Measurements from ENCODE around the gene CDK16.

CDK16 gene

DNA sequence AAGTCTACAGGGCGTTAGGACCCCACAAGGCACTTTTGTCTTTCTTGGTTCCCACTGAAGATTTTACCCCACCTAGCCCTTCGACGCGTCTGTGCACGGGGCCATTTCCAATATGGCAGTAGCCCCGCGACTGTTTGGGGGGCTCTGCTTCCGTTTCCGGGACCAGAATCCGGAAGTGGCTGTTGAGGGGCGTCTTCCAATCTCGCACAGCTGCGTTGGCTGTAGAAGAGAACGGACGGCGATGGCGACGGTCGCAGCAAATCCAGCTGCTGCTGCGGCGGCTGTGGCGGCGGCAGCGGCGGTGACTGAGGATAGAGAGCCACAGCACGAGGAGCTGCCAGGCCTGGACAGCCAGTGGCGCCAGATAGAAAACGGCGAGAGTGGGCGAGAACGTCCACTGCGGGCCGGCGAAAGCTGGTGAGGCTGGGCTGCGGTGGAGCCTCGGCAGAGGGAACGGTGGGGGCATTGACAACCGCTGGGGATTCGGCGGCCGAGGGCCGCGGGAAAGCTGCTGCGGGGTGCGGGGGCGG lies 14.4 kb downstream of the CDK16 start, which contains the start of gene USP11:
Gene USP11, plus strand, starts transcription at position 207 of the 530 bp plus-strand sequence. Its CDS starts 35 bp downstream, at position 242.
- TF ChIP-seq, protein P1, sequence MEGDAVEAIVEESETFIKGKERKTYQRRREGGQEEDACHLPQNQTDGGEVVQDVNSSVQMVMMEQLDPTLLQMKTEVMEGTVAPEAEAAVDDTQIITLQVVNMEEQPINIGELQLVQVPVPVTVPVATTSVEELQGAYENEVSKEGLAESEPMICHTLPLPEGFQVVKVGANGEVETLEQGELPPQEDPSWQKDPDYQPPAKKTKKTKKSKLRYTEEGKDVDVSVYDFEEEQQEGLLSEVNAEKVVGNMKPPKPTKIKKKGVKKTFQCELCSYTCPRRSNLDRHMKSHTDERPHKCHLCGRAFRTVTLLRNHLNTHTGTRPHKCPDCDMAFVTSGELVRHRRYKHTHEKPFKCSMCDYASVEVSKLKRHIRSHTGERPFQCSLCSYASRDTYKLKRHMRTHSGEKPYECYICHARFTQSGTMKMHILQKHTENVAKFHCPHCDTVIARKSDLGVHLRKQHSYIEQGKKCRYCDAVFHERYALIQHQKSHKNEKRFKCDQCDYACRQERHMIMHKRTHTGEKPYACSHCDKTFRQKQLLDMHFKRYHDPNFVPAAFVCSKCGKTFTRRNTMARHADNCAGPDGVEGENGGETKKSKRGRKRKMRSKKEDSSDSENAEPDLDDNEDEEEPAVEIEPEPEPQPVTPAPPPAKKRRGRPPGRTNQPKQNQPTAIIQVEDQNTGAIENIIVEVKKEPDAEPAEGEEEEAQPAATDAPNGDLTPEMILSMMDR (IDR thresholded peaks at IDR 0.05; ENCODE audit: unreplicated experiment in 3 of 3) = no peak
- no peaks in the 10 kb centered on the region for H3K9me3 Mint-ChIP-seq
- H3K27me3 Mint-ChIP-seq (ENCODE audit: low read depth) = no peaks in the 10 kb centered on the region
- peaks cover 28% of the 10 kb centered on the region for H3K36me3 Mint-ChIP-seq (ENCODE audit: low read depth)
- H3K4me3 Mint-ChIP-seq = peak within 1 kb of the TSS; percentile 91 to 93 (median 92)
- peak within 1 kb of the TSS; percentile 91 to 99 (median 98) for H3K27ac Mint-ChIP-seq
- H3K4me1 Mint-ChIP-seq = peaks cover 30% of the 10 kb centered on the region

GRCh38 chrX:47233333-47234113 lies 15.0 kb downstream of the CDK16 start:
- Mint-ChIP-seq H3K27me3 (ENCODE audit: low read depth) (no peaks in the 10 kb centered on the region), H3K36me3 (ENCODE audit: low read depth) (peaks cover 22% of the 10 kb centered on the region), H3K9me3 (no peaks in the 10 kb centered on the region), H3K4me1 (peaks cover 30% of the 10 kb centered on the region), H3K27ac (peak overlapping the region; percentile 91 to 99 (median 98)), H3K4me3 (peak overlapping the region; percentile 91 to 93 (median 92))
- TF ChIP-seq, protein P1 (IDR thresholded peaks at IDR 0.05; ENCODE audit: unreplicated experiment in 3 of 3) = no peak

- peak overlapping the region; percentile 91 to 93 (median 92) for H3K4me3 Mint-ChIP-seq
- TF ChIP-seq, protein P1 (IDR thresholded peaks at IDR 0.05; ENCODE audit: unreplicated experiment in 3 of 3) = no peak
- no peaks in the 10 kb centered on the region for H3K27me3 Mint-ChIP-seq (ENCODE audit: low read depth)
Measured at GRCh38 chrX:47234583-47234982, 16.1 kb downstream of the CDK16 start.

DNA sequence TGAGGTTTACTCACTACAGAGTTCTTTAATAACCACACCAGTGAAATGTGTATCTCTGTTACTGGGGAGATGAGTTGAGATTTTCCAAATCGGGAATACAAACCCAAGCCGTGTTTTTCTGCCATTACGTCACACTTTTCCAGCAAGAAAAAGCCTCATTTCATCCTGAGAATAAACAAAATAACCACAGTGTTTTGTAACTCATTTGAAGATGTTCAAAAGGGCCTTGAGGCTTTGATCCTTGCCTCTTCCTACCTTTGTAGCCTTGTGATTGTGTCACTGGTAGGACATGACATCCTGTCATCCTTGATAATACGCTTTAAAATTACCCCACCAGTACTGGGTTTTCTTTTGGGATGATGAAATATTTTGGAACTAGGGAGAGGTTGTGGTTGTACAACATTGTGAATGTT lies 17.2 kb downstream of the CDK16 start:
- TF ChIP-seq, protein P1 (IDR thresholded peaks at IDR 0.05; ENCODE audit: unreplicated experiment in 3 of 3) = no peak
- peak overlapping the region; percentile 73 to 80 (median 77) for H3K4me3 Mint-ChIP-seq
- H3K27ac Mint-ChIP-seq = peak overlapping the region; percentile 75 to 99 (median 91)
- H3K36me3 Mint-ChIP-seq (ENCODE audit: low read depth) = peaks cover 25% of the 10 kb centered on the region
- H3K9me3 Mint-ChIP-seq = no peaks in the 10 kb centered on the region
- H3K4me1 Mint-ChIP-seq = peaks cover 35% of the 10 kb centered on the region
- no peaks in the 10 kb centered on the region for H3K27me3 Mint-ChIP-seq (ENCODE audit: low read depth)

More at GRCh38 chrX:47234583-47234982, 16.1 kb downstream of the CDK16 start:
- Mint-ChIP-seq H3K9me3 (no peaks in the 10 kb centered on the region), H3K4me1 (peaks cover 33% of the 10 kb centered on the region), H3K36me3 (ENCODE audit: low read depth) (peaks cover 21% of the 10 kb centered on the region), H3K27ac (peak overlapping the region; percentile 91 to 99 (median 98))

DNA sequence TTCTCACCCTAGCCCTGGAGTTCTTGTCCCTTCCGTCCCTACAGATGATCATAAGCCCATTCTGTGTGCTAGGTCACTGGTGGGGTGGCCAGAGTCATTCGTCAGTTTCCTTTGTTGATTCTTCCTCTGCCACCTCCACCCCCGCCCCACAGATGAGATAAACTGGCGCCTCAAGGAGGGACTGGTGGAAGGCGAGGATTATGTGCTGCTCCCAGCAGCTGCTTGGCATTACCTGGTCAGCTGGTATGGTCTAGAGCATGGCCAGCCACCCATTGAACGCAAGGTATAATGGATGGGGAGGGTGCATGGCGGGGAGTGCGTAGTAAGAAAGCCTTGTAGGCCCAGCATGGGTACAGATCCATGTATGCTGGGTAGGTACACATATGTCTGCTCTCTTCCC lies 20.7 kb downstream of the CDK16 start:
- no peaks in the 10 kb centered on the region for H3K9me3 Mint-ChIP-seq
- peaks cover 34% of the 10 kb centered on the region for H3K4me1 Mint-ChIP-seq
- TF ChIP-seq, protein P1 (IDR thresholded peaks at IDR 0.05; ENCODE audit: unreplicated experiment in 3 of 3) = no peak

More for the DNA sequence above, 20.7 kb downstream of the CDK16 start:
- H3K36me3 Mint-ChIP-seq (ENCODE audit: low read depth) = peaks cover 56% of the 10 kb centered on the region
- no peak overlapping the region for H3K4me3 Mint-ChIP-seq
- no peak overlapping the region for H3K27ac Mint-ChIP-seq
- no peaks in the 10 kb centered on the region for H3K27me3 Mint-ChIP-seq (ENCODE audit: low read depth)

Data from nephron (organoid).